ENCODE measurements around the gene SLC35F5. TPM values are rescaled to one million over a fixed set of nuclear protein-coding genes. Genes with fewer than 3 reads are reported as not detected.
"Not testable (repeated sequence)": the region's sequence is repeated elsewhere in the genome, so short reads cannot be mapped to it uniquely, and the experiment has no call there.

Gene SLC35F5
- 100 to 1,000 TPM in 2 of 5 donors, 10 to 100 TPM in 3; 65.4 to 113 (median 93.1) TPM for polyA plus RNA-seq (ENCODE audit: insufficient read depth in 1 of 5, insufficient read length in 5 of 5, low replicate concordance in 1 of 5)
- long read RNA-seq, donor 1, full-length matches to known transcripts, result 7 of 14 reads
- long read RNA-seq, donor 1, partial matches to known transcripts, result 7 of 14 reads
- long read RNA-seq, donor 1, other reads (novel, unspliced or antisense), result 0 of 14 reads
- long read RNA-seq, donor 2, full-length matches to known transcripts, result 5 of 5 reads
- long read RNA-seq, donor 2, partial matches to known transcripts, result 0 of 5 reads
- long read RNA-seq, donor 2, other reads (novel, unspliced or antisense), result 0 of 5 reads
- long read RNA-seq, donor 3, full-length matches to known transcripts, result 3 of 3 reads
- long read RNA-seq, donor 3, partial matches to known transcripts, result 0 of 3 reads
- long read RNA-seq, donor 3, other reads (novel, unspliced or antisense), result 0 of 3 reads
- long read RNA-seq, donor 4, partial matches to known transcripts, result 0 of 1 reads
- long read RNA-seq, donor 4, other reads (novel, unspliced or antisense), result 0 of 1 reads
- long read RNA-seq, donor 5, full-length matches to known transcripts, result 12 of 20 reads
- long read RNA-seq, donor 5, partial matches to known transcripts, result 8 of 20 reads
- long read RNA-seq, donor 5, other reads (novel, unspliced or antisense), result 0 of 20 reads
- long read RNA-seq, donor 6, full-length matches to known transcripts, result 7 of 19 reads
- long read RNA-seq, donor 6, partial matches to known transcripts, result 12 of 19 reads
- long read RNA-seq, donor 6, other reads (novel, unspliced or antisense), result 0 of 19 reads
- long read RNA-seq, donor 7, full-length matches to known transcripts, result 14 of 14 reads
- long read RNA-seq, donor 7, partial matches to known transcripts, result 0 of 14 reads
- long read RNA-seq, donor 7, other reads (novel, unspliced or antisense), result 0 of 14 reads
- long read RNA-seq, donor 8, full-length matches to known transcripts, result 3 of 3 reads
- long read RNA-seq, donor 8, partial matches to known transcripts, result 0 of 3 reads
- long read RNA-seq, donor 8, other reads (novel, unspliced or antisense), result 0 of 3 reads

- peak; percentile 93 to 94 for DNase-seq
These were observed at the start of gene SLC35F5 for GRCh38 chr2:113756355-113757137. Gene SLC35F5, minus strand, starts transcription at chr2:113756642. Its CDS starts 233 bp downstream, at chr2:113756409.

GRCh38 chr2:113799375-113799774, 42.9 kb upstream of the SLC35F5 start:
- no peak for DNase-seq

- DNase-seq, result no peak
These were observed 40.8 kb upstream of the SLC35F5 start for GRCh38 chr2:113797237-113797636.

- no peak for DNase-seq
These were observed 40.2 kb upstream of the SLC35F5 start for GRCh38 chr2:113796592-113797175.

GRCh38 chr2:113795405-113795920, 39.0 kb upstream of the SLC35F5 start:
- DNase-seq, result no peak

- DNase-seq, result no peak
These were observed 35.5 kb upstream of the SLC35F5 start for GRCh38 chr2:113791697-113792590.

- DNase-seq, result no peak
These were observed 28.6 kb upstream of the SLC35F5 start for GRCh38 chr2:113784823-113785744.

- DNase-seq, result no peak
These were observed 24.0 kb upstream of the SLC35F5 start for GRCh38 chr2:113780472-113780871.

GRCh38 chr2:113777371-113777770, 20.9 kb upstream of the SLC35F5 start:
- no peak for DNase-seq

- no peak for DNase-seq
These were observed 20.5 kb upstream of the SLC35F5 start for GRCh38 chr2:113776949-113777348.

GRCh38 chr2:113774616-113775015, 18.2 kb upstream of the SLC35F5 start:
- not testable (repeated sequence) for DNase-seq

- DNase-seq, result no peak
These were observed 14.5 kb upstream of the SLC35F5 start for GRCh38 chr2:113770929-113771328.

- DNase-seq, result no peak
These were observed 13.1 kb upstream of the SLC35F5 start for GRCh38 chr2:113769555-113769954.

GRCh38 chr2:113768770-113769169, 12.3 kb upstream of the SLC35F5 start:
- no peak for DNase-seq

GRCh38 chr2:113767811-113768460, 11.5 kb upstream of the SLC35F5 start:
- DNase-seq, result no peak

- DNase-seq, result no peak
These were observed 8.8 kb upstream of the SLC35F5 start for GRCh38 chr2:113765276-113765675.

GRCh38 chr2:113762377-113763118, 6.1 kb upstream of the SLC35F5 start:
- DNase-seq, result no peak

All from right lung (tissue), 10 donors.